HepG2 (cell line): Measurements from ENCODE around the gene ADSS2. TPM values are rescaled to one million over a fixed set of nuclear protein-coding genes. Genes with fewer than 3 reads are reported as not detected.

Source experiments
- ATAC-seq: fragments of 200-7000 bp; cut with Tn5 transposase; 3 replicates; pipeline ENCODE4 v1.9.1; 2020; ENCODE audit warnings: mild to moderate bottlenecking, moderate library complexity
- BruUV-seq: library from RNA; stranded (reverse); fragments of 400-500 nt; replicated peaks from 2 replicates; lab custom pipeline; 2021; lab: Mats Ljungman, UMichigan
- CTCF ChIA-PET: fragments of 300-600 bp; formaldehyde crosslinking; extraction: SDS; loops from one replicate; lab custom pipeline; 2021; ENCODE audit warnings: low total read pairs, inconsistent platforms, low intra/inter-chr PET ratio; lab: Yijun Ruan, JAX
- POLR2A ChIA-PET: fragments of 350-600 bp; sonication (Branson Sonifier 250); formaldehyde crosslinking; loops from one replicate; lab custom pipeline; 2020; ENCODE audit warnings: antibody characterized with exemption, inconsistent platforms; lab: Yijun Ruan, JAX
- DNase-seq: peaks from one replicate; pipeline ENCODE4 v3.0.0-alpha.2; 2015; ENCODE audit warnings: low spot score
- FAIRE-seq: peaks from 3 replicates; lab custom pipeline; 2011; peaks lifted over from hg19 to GRCh38; lab: Jason Lieb, UNC
- H2AFZ ChIP-seq: one replicate; pipeline ENCODE4 v1.6.1; 2011; ENCODE audit warnings: low read length, inconsistent platforms
- H3K27ac ChIP-seq: fragments of 300-600 bp; 3 replicates; pipeline ENCODE4 v1.8.0; 2011; ENCODE audit warnings: mixed run types, mild to moderate bottlenecking, mixed read lengths, low read length, inconsistent platforms; ENCODE audit not compliant: insufficient read depth; ENCODE audit errors: extremely low read length
- H3K27me3 ChIP-seq, 2 experiments: fragments of 200-600 bp in 1 of 2; 2 replicates in 1 of 2; 3 replicates in 1 of 2; pipeline versions ENCODE4 v1.6.0 to v1.8.0; 2011; ENCODE audit warnings: low read length in 2 of 2, mild to moderate bottlenecking in 2 of 2, moderate library complexity in 2 of 2, inconsistent platforms in 1 of 2; ENCODE audit not compliant: insufficient read depth in 2 of 2, control insufficient read depth in 1 of 2
- H3K36me3 ChIP-seq, 2 experiments: fragments of 200-600 bp in 1 of 2; replicated peaks in 1 of 2; 2 replicates in 1 of 2; 3 replicates in 1 of 2; pipeline versions ENCODE4 v1.5.1 to v1.8.0; 2011; ENCODE audit warnings: low read length in 2 of 2, inconsistent platforms in 1 of 2; ENCODE audit not compliant: insufficient read depth in 2 of 2, control insufficient read depth in 1 of 2
- H3K4me1 ChIP-seq: 2 replicates; pipeline ENCODE4 v1.5.1; 2012; ENCODE audit warnings: low read length, inconsistent platforms; ENCODE audit not compliant: insufficient read depth
- H3K4me2 ChIP-seq: 2 replicates; pipeline ENCODE4 v1.6.0; 2011; ENCODE audit warnings: low read depth, low read length, inconsistent platforms
- H3K4me3 ChIP-seq, 3 experiments: fragments of 200-600 bp in 1 of 3; sonication (generic), shearing (Covaris generic) in 1 of 3; replicated peaks in 1 of 3; 2 replicates each; pipeline ENCODE4 v1.5.1; 2011 to 2016; ENCODE audit warnings: low read length in 3 of 3, inconsistent platforms in 2 of 3, low read depth in 2 of 3, mild to moderate bottlenecking in 2 of 3, control low read depth in 1 of 3, mixed read lengths in 1 of 3; ENCODE audit not compliant: insufficient read depth in 1 of 3
- H3K79me2 ChIP-seq: one replicate; pipeline ENCODE4 v1.6.1; 2011; ENCODE audit warnings: low read length, inconsistent platforms; ENCODE audit not compliant: insufficient read depth
- H3K9ac ChIP-seq: 2 replicates; pipeline ENCODE4 v1.6.0; 2011; ENCODE audit warnings: mild to moderate bottlenecking, low read depth, low read length, inconsistent platforms; ENCODE audit not compliant: insufficient read depth
- H3K9me3 ChIP-seq: 2 replicates; pipeline ENCODE4 v1.5.1; 2012; ENCODE audit warnings: mild to moderate bottlenecking, low read length
- H4K20me1 ChIP-seq: 2 replicates; pipeline ENCODE4 v1.6.0; 2011; ENCODE audit warnings: inconsistent platforms, mild to moderate bottlenecking, low read length, moderate library complexity; ENCODE audit not compliant: insufficient read depth
- BCL6 ChIP-seq: IDR thresholded peaks from 2 replicates; pipeline ENCODE4 v1.6.1; 2016; ENCODE audit warnings: missing genetic modification reagents, missing compliant biosample characterization
- CBFB ChIP-seq: sonication (generic); formaldehyde crosslinking; IDR thresholded peaks from 2 replicates; pipeline ENCODE4 v1.4.0; 2020; ENCODE audit warnings: missing genetic modification reagents
- E2F1 ChIP-seq: sonication (generic); formaldehyde crosslinking; IDR thresholded peaks from 2 replicates; pipeline ENCODE4 v1.5.0; 2020; ENCODE audit warnings: missing genetic modification reagents
- FOSL1 ChIP-seq: sonication (generic); formaldehyde crosslinking; IDR thresholded peaks from 2 replicates; pipeline ENCODE4 v1.9.0; 2021; ENCODE audit warnings: missing genetic modification reagents, borderline replicate concordance
- KAT2B ChIP-seq: fragments of 150-350 bp; IDR thresholded peaks from 2 replicates; pipeline ENCODE4 v1.6.1; 2014; ENCODE audit warnings: low read depth, low read length, borderline replicate concordance
- KDM1A ChIP-seq: IDR thresholded peaks from 2 replicates; pipeline ENCODE4 v1.6.1; 2016; ENCODE audit warnings: missing compliant biosample characterization
- POGZ ChIP-seq: sonication (generic); formaldehyde crosslinking; IDR thresholded peaks from 2 replicates; pipeline ENCODE4 v1.4.0; 2020; ENCODE audit warnings: mild to moderate bottlenecking, missing genetic modification reagents
- RFX1 ChIP-seq: fragments of 450-650 bp; IDR thresholded peaks from 2 replicates; pipeline ENCODE4 v1.6.1; 2017
- RXRB ChIP-seq: IDR thresholded peaks from 2 replicates; pipeline ENCODE4 v1.6.1; 2016; ENCODE audit warnings: borderline replicate concordance, missing genetic modification reagents, missing compliant biosample characterization
- XBP1 ChIP-seq: sonication (generic); formaldehyde crosslinking; IDR thresholded peaks from 2 replicates; pipeline ENCODE4 v1.5.0; 2020; ENCODE audit warnings: missing genetic modification reagents
- ZBTB33 ChIP-seq: sonication (generic); formaldehyde crosslinking; IDR thresholded peaks from 2 replicates; pipeline ENCODE4 v1.4.0; 2020; ENCODE audit warnings: missing genetic modification reagents
- ZNF276 ChIP-seq: sonication (generic); formaldehyde crosslinking; IDR thresholded peaks from 2 replicates; pipeline ENCODE4 v1.4.0; 2020; ENCODE audit warnings: mild to moderate bottlenecking, low read depth, missing genetic modification reagents
- WGBS: methylation state at CpG from one replicate; pipeline ENCODE4 v1.1.6; 2017; ENCODE audit warnings: low lambda C conversion rate; 5-methylcytosine and 5-hydroxymethylcytosine counted together
- in situ Hi-C: cut with HindIII; loops from 2 replicates; pipeline ENCODE4 v1.10.0; 2017; ENCODE audit warnings: low pct_unique_long_range_greater_than_20kb; ENCODE audit not compliant: extremely low pct_ligation_motif_present
- intact Hi-C: fragments of 100-400 bp; cut with micrococcal nuclease; formaldehyde crosslinking; loops from one replicate; pipeline ENCODE4 v1.10.0; 2022; ENCODE audit not compliant: unreplicated experiment
- polyA plus RNA-seq, 8 experiments: library from polyadenylated mRNA; depleted of rRNA in 3 of 8; stranded (reverse) in 7 of 8; unstranded in 1 of 8; fragments of >200 nt; fragmentation: Illumina TruSeq in 4 of 8; extraction: Trizol in 4 of 8; gene quantifications; 2 replicates each; pipeline versions ENCODE4 v1.2.1 to v1.2.3, GENCODE V29; 2011 to 2016; ENCODE audit warnings: low read depth in 4 of 8, missing spikeins in 1 of 8, mixed read lengths in 1 of 8; ENCODE audit not compliant: insufficient read depth in 1 of 8
- total RNA-seq, 5 experiments: library from RNA; depleted of rRNA; stranded (reverse); fragments of >200 nt; fragmentation: Illumina TruSeq; extraction: Trizol; gene quantifications; 2 replicates each; pipeline ENCODE4 v1.2.3, GENCODE V29; 2016; ENCODE audit warnings: low read depth in 1 of 5

Gene ADSS2
- total and polyA plus RNA-seq, 2 of the 13 experiments (the other 11 are each of a cell fraction or from before 2014, with no cell fraction given): 15.1 to 43.4 TPM

GRCh38 chr1:244461245-244462071 lies 9.7 kb upstream of the ADSS2 start, which contains the start of gene CATSPERE:
Gene CATSPERE, plus strand, starts transcription at chr1:244461273. Its CDS starts 157 bp downstream, at chr1:244461430.
- H3K27ac ChIP-seq: no peak within 1 kb of the TSS
- H3K9me3 ChIP-seq: no peaks in the 10 kb centered on the region; the same call in 1 of the 2 replicates
- POLR2A ChIA-PET: no interaction called here
- in situ Hi-C loops: no loop called here
- TF ChIP-seq KDM1A (CRISPR knock-in tag) (no peak), ZBTB33 (CRISPR knock-in tag) (peak; percentile 51; the same call in 1 of the 2 replicates)
- no peaks in the 10 kb centered on the region for H3K4me1 ChIP-seq
- H4K20me1 ChIP-seq: no peaks in the 10 kb centered on the region
- no peaks in the 10 kb centered on the region for H3K79me2 ChIP-seq
- H3K4me3 ChIP-seq: no peak within 1 kb of the TSS
- CTCF ChIA-PET: no interaction called here
- intact Hi-C loops: no loop called here
- no TSS peak for BruUV-seq
- WGBS: 96% methylated on average over 52 of the region's 61 CpGs
- H3K4me2 ChIP-seq: no peak within 1 kb of the TSS
- H3K36me3 ChIP-seq: no peaks in the 10 kb centered on the region
- FAIRE-seq: no peak
- no peak within 1 kb of the TSS for H3K9ac ChIP-seq
- H3K27me3 ChIP-seq: no peaks in the 10 kb centered on the region
- DNase-seq: no peak
- no peak within 1 kb of the TSS for H2AFZ ChIP-seq
- no peak for ATAC-seq

GRCh38 chr1:244460197-244460596 lies 8.5 kb upstream of the ADSS2 start:
- DNase-seq (no peak), FAIRE-seq (no peak), ATAC-seq (no peak)
- POLR2A ChIA-PET: no interaction called here
- 91% methylated on average over 4 of the region's 4 CpGs for WGBS
- no TSS peak for BruUV-seq
- no peak overlapping the region for H3K4me2 ChIP-seq
- no peak overlapping the region for H2AFZ ChIP-seq
- H3K4me1 ChIP-seq: no peaks in the 10 kb centered on the region
- no peaks in the 10 kb centered on the region for H4K20me1 ChIP-seq
- intact Hi-C loops (no loop called here), in situ Hi-C loops (no loop called here)
- H3K36me3 ChIP-seq: no peaks in the 10 kb centered on the region
- no peaks in the 10 kb centered on the region for H3K79me2 ChIP-seq
- no peaks in the 10 kb centered on the region; the same call in 1 of the 2 replicates for H3K9me3 ChIP-seq
- H3K9ac ChIP-seq: no peak overlapping the region
- CTCF ChIA-PET: no interaction called here
- no peaks in the 10 kb centered on the region for H3K27me3 ChIP-seq
- H3K4me3 ChIP-seq: no peak overlapping the region
- no peak overlapping the region for H3K27ac ChIP-seq
- no peak for TF ChIP-seq FOSL1 (CRISPR knock-in tag)
- TF ChIP-seq POGZ (CRISPR knock-in tag): no peak
- no peak for TF ChIP-seq BCL6 (CRISPR knock-in tag)
- no peak for TF ChIP-seq RFX1
- no peak for TF ChIP-seq E2F1
- TF ChIP-seq RXRB (CRISPR knock-in tag): no peak
- no peak for TF ChIP-seq ZNF276 (CRISPR knock-in tag)
- no peak for TF ChIP-seq XBP1 (CRISPR knock-in tag)
- TF ChIP-seq CBFB (CRISPR knock-in tag): no peak
- no peak for TF ChIP-seq KAT2B
